HG03521 (cell line): ENCODE results near the gene SIVA1.

Experiments
- ATAC-seq: cut with Tn5 transposase; IDR thresholded peaks from one replicate; pipeline ENCODE4 v1.9.1; 2021; ENCODE audit warnings: mild to moderate bottlenecking, moderate library complexity; ENCODE audit not compliant: unreplicated experiment

The SIVA1 gene

GRCh38 chr14:104769324-104770071, 16.6 kb downstream of the SIVA1 start:
- no peak for ATAC-seq

- ATAC-seq, result no peak
Observed at GRCh38 chr14:104770072-104770579, 17.2 kb downstream of the SIVA1 start.

DNA sequence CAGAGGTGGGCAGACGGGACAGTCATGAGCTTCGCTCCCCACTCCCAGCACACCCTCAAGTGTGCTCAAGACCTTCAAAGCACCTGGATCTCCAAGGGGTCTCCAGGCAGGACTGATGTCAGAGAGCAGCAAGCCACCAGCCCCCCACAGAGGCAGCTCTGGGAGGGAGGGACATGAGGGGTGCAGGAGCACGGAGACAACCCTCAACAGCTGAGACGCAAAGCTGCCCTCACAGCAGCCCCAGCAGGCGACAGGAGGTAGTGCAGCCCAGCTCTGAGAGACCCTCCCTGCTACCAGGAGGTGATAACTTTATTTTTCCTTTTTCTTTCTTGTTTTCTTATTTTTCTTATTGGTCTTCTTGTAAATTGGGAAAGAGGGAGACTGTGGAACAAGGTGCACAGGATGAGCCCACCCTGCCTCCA, 17.9 kb downstream of the SIVA1 start:
- ATAC-seq, result no peak

DNA sequence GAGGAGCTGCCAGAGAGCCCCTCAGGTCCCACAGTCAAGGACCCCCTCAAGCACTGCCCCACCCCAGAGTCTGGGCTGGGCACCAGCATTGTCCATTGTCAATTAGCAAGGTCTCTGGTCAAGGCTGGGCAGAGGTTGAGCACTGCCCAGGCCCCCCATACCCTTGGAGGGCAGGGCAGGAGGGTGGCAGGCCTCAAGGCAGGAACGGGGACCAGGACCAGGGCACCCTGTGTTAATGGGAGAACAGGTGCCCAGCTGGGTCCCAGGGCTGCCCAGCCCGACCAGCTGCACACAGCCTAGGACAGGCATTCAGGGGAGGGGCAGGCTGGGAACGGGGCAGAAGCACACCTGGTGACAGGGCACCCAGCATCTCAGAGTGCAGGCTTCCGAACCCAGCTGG, 18.4 kb downstream of the SIVA1 start:
- ATAC-seq, result no peak

DNA sequence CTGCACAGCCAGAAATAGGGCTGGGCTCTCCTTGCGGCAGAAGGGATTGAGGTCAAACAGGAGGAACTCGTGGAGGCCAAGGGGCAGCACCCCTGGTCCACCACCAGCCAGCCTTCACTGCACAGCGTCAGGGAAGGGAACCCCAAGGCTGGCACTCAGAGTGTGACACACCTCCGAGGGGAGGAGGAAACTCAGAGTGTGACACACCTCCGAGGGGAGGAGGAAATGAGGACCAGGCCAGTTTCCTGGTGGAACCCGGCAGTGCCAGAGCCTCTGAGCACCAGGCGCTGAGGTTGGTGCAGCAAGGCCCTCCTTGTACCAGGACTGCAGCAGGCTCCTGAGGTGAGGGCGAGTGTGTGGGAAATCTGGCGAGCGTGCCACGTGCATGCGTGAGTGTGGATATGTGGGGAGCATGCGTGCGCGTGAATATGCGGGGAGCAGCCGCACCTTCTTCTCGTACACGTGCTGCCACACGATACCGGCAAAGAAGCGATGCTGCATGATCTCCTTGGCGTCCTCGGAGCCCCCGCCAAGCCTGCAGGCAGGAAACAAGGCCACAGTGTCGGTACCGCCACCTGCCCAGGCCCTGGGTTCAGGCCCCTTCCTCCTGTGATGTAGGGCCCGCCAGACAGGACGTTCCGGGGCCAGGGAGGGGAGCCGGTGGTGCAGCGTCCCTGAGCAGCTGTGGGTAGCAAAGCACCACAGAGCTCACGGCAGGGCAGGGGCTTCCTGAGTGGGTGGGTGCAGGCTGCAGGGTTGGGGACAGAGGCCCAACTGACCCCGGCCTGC, 19.2 kb downstream of the SIVA1 start:
- ATAC-seq, result no peak

- ATAC-seq, result no peak
Observed at GRCh38 chr14:104772707-104773504, 20.0 kb downstream of the SIVA1 start.

DNA sequence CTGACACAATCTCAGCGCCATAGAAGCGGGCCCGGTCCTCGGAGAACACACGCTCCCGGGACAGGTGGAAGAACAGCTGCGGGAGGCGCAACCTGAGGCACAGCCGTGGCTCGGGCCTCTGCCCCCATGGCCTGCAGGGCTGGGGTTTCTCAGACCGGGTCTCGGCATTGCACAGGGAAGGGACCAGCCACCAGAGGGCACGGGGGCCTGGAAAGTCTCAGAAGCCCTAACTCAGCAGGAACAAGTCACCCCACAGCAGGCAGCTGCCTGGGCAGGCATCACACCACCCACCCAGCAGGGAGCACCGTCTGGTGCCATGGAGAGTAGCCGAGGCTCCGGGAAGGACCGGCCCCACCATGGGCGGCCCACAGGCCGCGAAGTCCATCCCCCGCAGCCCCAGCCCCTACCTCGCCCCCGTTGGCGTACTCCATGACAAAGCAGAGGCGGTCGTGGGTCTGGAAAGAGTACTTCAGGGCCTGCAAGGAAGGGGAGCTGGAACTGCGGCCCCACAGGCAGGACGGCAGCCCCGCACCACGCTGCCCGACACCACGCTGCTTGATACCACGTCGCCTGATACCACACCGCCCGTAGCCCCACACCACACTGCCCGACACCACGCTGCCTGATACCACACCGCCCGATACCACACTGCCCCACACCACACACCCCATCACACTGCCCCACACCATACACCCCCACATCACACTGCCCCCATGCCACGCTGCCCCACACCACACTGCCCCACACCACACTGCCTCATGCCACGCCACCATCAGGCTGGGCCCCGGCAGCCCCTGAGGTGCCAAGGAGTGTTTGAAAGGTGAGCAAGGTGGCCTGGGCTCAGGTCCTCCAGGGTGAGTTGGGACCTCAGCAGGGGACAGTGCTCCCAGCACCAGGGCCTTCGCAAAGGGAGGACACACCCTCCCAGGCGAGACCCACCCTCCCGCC, 20.8 kb downstream of the SIVA1 start:
- no peak for ATAC-seq

DNA sequence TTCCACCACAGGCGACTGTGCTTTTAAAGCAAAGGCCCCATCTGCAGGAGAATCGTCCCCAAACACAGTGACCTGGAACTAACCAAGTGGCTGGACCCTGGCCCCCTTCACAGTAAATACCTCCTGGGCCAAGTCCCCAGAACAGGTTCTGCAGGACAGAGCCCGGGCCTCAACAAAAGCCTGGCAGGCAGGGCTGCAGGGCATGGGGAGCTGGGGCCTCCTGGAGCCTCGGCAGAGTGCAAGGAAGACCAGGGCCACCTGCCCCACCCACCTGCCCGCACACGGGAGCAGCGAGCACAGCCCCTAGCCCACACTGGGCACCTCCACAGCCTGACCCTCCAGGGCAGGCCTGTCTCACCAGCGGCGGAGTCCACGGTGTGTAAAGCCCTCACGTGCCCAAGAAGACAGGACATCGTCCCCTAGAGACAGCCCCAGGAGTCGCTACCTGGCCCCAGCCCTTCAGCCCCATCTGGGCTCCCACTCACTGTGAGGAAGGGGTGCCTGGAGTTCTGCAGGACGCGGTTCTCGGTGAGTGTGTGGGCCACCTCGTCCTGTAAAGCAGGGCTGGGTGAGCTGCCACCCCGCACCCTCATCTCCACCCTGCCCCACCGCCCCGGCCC, 21.6 kb downstream of the SIVA1 start:
- no peak for ATAC-seq

GRCh38 chr14:104775073-104775489, 22.1 kb downstream of the SIVA1 start:
- ATAC-seq, result no peak

DNA sequence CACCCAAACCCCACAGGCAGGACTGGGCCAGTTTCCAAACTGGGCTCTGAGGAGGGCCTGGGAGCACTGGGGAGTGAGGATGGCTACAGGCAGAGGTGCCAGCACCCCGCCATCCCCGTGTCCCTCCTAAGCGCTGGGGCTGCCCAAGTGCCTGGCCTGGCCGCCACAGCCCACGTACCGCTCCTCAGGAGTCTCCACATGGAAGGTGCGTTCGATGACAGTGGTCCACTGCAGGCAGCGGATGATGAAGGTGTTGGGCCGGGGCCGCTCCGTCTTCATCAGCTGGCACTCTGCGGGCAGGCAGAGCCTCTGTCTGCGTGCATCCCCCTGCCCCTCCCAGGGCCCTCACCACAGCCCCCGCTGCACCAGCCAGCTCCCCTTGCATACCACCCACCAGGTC, 23.5 kb downstream of the SIVA1 start:
- no peak for ATAC-seq

DNA sequence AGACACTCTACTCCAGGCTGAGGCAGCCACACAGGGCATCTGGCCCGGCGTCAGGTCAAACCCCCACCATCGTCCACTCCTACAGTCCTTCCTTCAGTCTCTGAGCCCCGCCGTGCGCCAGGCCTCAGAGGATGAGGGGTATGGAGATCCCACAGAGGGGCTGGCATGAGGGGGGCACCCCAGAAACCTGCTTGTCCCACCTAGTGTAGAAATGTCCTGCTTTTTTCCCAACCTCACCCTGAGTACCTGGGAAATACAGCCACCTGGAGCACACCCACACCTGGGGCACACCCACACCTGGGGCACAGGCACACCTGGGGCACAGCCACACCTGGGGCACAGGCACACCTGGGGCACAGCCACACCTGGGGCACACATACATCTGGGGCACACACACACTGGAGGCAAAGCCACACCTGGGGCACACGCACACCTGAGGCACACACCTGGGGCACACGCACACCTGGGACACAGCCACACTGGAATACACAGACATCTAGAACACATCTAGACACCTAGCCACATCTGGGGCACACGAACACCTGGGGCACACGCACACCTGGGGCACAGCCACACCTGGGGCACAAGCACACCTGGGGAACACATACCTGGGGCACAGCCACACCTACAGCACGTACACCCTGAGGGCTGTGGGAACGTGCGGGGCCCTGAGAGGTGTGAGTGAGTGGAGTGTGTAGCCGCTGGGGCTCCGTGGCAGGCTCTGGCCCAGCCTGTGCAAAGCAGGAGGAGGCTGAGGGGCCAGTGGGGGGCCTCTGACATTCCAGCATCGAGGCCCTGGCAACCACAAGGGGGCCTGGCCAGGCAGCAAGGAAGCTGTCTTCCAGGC, 24.2 kb downstream of the SIVA1 start:
- no peak for ATAC-seq

GRCh38 chr14:104777808-104778249, 24.9 kb downstream of the SIVA1 start:
- no peak for ATAC-seq

DNA sequence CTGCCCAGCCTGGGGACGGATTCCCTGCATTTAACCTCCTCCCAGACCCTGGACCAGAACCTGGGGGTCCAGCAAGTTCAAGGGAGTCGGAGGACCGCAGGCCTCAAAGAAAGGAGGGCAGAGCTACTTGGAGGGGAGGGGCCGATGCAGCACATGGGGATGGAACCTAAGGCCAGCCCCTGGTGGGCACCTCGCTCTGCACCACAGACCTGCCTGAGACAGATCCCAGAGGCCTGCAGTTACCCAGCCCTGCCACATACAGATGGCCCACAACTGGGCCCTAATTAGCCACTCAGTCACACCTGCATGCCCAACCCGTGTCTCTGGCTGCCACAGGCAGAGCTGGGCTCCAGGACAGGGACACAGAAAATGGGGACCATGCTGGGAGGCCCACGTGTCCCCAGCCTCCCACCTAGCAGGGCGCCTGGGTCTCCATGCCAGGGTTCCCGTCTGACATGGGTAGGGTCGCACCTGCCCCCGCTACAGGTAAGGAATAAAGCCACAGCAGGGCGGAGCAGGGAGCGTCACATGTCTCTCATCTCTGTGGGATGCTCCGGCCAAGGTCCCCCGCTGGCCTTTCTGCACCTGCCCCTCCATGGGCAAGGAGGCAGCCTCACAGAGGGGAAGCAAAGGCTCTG, 25.9 kb downstream of the SIVA1 start:
- no peak for ATAC-seq

GRCh38 chr14:104779776-104780512, 27.0 kb downstream of the SIVA1 start:
- no peak for ATAC-seq

DNA sequence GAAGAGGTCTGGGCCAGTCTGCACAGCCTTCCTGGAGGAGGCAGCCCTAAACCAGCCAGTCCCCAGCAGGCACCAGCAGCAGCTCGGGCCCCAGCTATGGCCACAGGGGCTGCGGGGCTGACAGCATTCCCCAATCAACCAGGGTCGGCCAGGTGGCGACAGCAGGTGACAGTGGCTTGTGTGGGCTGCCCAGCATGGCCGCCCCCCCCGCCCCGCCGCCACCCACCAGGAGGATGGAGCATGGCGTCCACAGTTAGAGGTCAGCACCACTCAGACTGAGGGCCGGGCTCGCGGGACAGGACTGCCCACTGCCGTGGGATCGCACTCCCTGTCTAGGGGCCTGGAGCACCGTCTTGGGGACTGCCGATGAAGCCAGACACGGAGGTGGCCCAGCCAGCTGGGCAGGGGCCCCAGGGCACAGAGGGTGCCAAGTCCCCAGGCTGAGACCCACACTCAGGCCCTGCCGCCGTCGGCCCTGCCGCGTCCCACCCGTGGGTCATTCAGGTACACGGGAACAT, 27.6 kb downstream of the SIVA1 start:
- no peak for ATAC-seq

DNA sequence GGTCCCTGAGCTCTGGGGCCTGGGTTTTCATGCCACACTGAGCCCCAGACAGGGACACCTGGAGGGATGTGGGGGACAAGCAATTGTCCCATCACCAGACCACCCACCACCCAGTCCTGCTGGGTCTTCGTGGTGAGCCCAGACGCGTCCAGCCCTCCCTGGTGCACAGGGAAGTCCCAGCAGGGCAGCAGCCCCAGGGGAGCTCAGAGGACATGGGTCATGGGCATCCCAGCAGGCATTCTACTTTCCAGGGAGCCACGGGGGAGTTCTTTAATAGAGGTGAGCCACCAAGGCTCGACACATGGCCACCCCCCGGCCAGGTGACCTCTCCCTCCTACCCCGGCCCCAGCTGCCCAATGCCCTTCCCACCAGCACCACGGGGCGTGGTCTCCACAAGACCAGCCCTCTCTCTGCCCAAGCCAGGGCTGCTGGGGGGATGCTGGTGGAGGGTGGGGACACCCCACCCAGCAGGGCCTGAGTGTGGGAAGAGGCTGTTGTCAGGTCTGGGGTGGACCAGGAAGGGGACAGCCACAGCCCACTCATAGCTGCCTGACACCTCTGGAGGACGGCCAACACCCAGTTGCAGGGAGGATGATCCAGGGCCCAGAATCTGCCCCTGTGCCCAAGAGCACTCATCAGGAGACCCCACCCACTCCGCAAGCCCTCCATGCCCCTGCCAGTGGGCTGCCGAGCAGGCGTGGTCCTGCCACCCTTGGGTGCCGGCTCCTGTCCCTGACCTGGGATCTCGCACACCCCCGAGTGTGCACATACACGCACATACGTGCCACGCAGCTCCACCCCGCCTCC, 28.5 kb downstream of the SIVA1 start:
- ATAC-seq, result no peak
